ENCODE data around the gene CDH4. TPM values are rescaled to one million over a fixed set of nuclear protein-coding genes. Genes with fewer than 3 reads are reported as not detected.

CDH4 gene
- total and polyA plus RNA-seq, 12 donors = 0.04 to 0.25 (median 0.08) TPM; not detected in 5

GRCh38 chr20:61252601-61253263 lies 671 bp downstream of the CDH4 start:
- Histone ChIP-seq H3K4me1 (peaks cover 0 to 15% (median 3%) of the 10 kb centered on the region in 9 donors), H3K9me3 (no peaks in the 10 kb centered on the region), H3K27me3 (peaks cover 21 to 94% (median 81%) of the 10 kb centered on the region in 7 donors), H3K36me3 (no peaks in the 10 kb centered on the region), H3K27ac (no peak overlapping the region), H3K4me3 (peak overlapping the region in 9 of 10 donors; percentile 14 to 44 (median 35))
- ATAC-seq (peak in 3 of 8 donors; percentile 14 to 57 (median 31)), DNase-seq (no peak)
- intact Hi-C loops (cut with DNase I) = no loop called here
- WGBS, 2 donors = 1% methylated on average over 72 to 87 of the region's 87 CpGs
- no peak for TF ChIP-seq CTCF (IDR thresholded peaks at IDR 0.05)

- H3K4me1 ChIP-seq = peaks cover 0 to 15% (median 3%) of the 10 kb centered on the region in 9 donors
- peak overlapping the region in 9 of 10 donors; percentile 24 to 44 (median 37) for H3K4me3 ChIP-seq
- H3K9me3 ChIP-seq = no peaks in the 10 kb centered on the region
- peaks cover 21 to 91% (median 77%) of the 10 kb centered on the region in 7 donors for H3K27me3 ChIP-seq
- DNase-seq = no peak
- no peak overlapping the region for H3K27ac ChIP-seq
- intact Hi-C loops (cut with DNase I) = no loop called here
- ATAC-seq = peak in 3 of 8 donors; percentile 19 to 28 (median 21)
- H3K36me3 ChIP-seq = no peaks in the 10 kb centered on the region
- WGBS, 2 donors = 0 to 1% methylated on average over 47 to 51 of the region's 51 CpGs
- peak in 6 of 9 donors; percentile 8 to 43 (median 24) for TF ChIP-seq CTCF (IDR thresholded peaks at IDR 0.05)
These were observed 1.2 kb downstream of the CDH4 start for GRCh38 chr20:61253264-61253639.

GRCh38 chr20:61253640-61254511 lies 1.8 kb downstream of the CDH4 start:
- Histone ChIP-seq H3K4me1 (peaks cover 0 to 15% (median 3%) of the 10 kb centered on the region in 9 donors), H3K36me3 (no peaks in the 10 kb centered on the region), H3K27me3 (peaks cover 21 to 91% (median 71%) of the 10 kb centered on the region in 7 donors), H3K4me3 (peak overlapping the region in 9 of 10 donors; percentile 24 to 44 (median 37)), H3K9me3 (peaks cover 0 to 4% (median 0%) of the 10 kb centered on the region in 11 donors), H3K27ac (no peak overlapping the region)
- DNase-seq (no peak), ATAC-seq (peak in 4 of 8 donors; percentile 19 to 56 (median 38))
- TF ChIP-seq CTCF (IDR thresholded peaks at IDR 0.05) = no peak
- intact Hi-C loops (cut with DNase I) = no loop called here
- WGBS, 2 donors = 7% methylated on average over 59 to 62 of the region's 62 CpGs

GRCh38 chr20:61254881-61255626 lies 3.0 kb downstream of the CDH4 start:
- Histone ChIP-seq H3K4me3 (no peak overlapping the region), H3K4me1 (peaks cover 0 to 15% (median 3%) of the 10 kb centered on the region in 9 donors), H3K36me3 (no peaks in the 10 kb centered on the region), H3K9me3 (peaks cover 0 to 8% (median 0%) of the 10 kb centered on the region in 11 donors), H3K27ac (no peak overlapping the region), H3K27me3 (peaks cover 21 to 81% (median 62%) of the 10 kb centered on the region in 7 donors)
- 79 to 82% methylated on average over 11 of the region's 11 CpGs for WGBS, 2 donors
- TF ChIP-seq CTCF (IDR thresholded peaks at IDR 0.05) = no peak
- intact Hi-C loops (cut with DNase I) = no loop called here
- no peak for DNase-seq
- ATAC-seq = no peak

Data from heart right ventricle (tissue), 16 donors.